HEK293T (cell line): ENCODE measurements around the gene RHBG.

ENCODE experiments used
- ARNT ChIP-seq: fragments of 450-650 bp; IDR thresholded peaks from 2 replicates; pipeline ENCODE4 v1.6.1; 2017; ENCODE audit warnings: mild to moderate bottlenecking
- BHLHE40 ChIP-seq: fragments of 450-650 bp; IDR thresholded peaks from 2 replicates; pipeline ENCODE4 v1.6.1; 2016; ENCODE audit warnings: mild to moderate bottlenecking, moderate library complexity, borderline replicate concordance
- ELF4 ChIP-seq: fragments of 450-650 bp; IDR thresholded peaks from 2 replicates; pipeline ENCODE4 v1.6.1; 2017; ENCODE audit warnings: antibody characterized with exemption
- FOXA1 ChIP-seq: fragments of 450-650 bp; IDR thresholded peaks from 2 replicates; pipeline ENCODE4 v1.6.1; 2016; ENCODE audit warnings: mild to moderate bottlenecking
- FOXK2 ChIP-seq: fragments of 450-650 bp; IDR thresholded peaks from 2 replicates; pipeline ENCODE4 v1.6.1; 2016; ENCODE audit warnings: mild to moderate bottlenecking
- FOXM1 ChIP-seq: fragments of 450-650 bp; IDR thresholded peaks from 2 replicates; pipeline ENCODE4 v1.6.1; 2017; ENCODE audit warnings: mild to moderate bottlenecking, borderline replicate concordance
- L3MBTL2 ChIP-seq: fragments of 450-650 bp; conservative IDR thresholded peaks from 2 replicates; pipeline ENCODE4 v1.6.1; 2016; ENCODE audit warnings: mild to moderate bottlenecking
- NFRKB ChIP-seq: fragments of 450-650 bp; IDR thresholded peaks from 2 replicates; pipeline ENCODE4 v1.6.1; 2016; ENCODE audit warnings: mild to moderate bottlenecking, moderate library complexity
- PKNOX1 ChIP-seq: fragments of 450-650 bp; IDR thresholded peaks from 2 replicates; pipeline ENCODE4 v1.6.1; 2016
- SP1 ChIP-seq: fragments of 450-650 bp; IDR thresholded peaks from 2 replicates; pipeline ENCODE4 v1.6.1; 2017

- TF ChIP-seq BHLHE40 (no peak), FOXK2 (no peak), SP1 (no peak), FOXM1 (no peak), PKNOX1 (no peak), FOXA1 (no peak), NFRKB (no peak), ELF4 (no peak), L3MBTL2 (no peak), ARNT (no peak)
These were observed 22.4 kb upstream of the RHBG start for GRCh38 chr1:156346636-156347035.
